ENCODE results near the gene ARSG. TPM values are rescaled to one million over a fixed set of nuclear protein-coding genes. Genes with fewer than 3 reads are reported as not detected.

ARSG gene
- total RNA-seq, 1 donor = 7.6 TPM

DNA sequence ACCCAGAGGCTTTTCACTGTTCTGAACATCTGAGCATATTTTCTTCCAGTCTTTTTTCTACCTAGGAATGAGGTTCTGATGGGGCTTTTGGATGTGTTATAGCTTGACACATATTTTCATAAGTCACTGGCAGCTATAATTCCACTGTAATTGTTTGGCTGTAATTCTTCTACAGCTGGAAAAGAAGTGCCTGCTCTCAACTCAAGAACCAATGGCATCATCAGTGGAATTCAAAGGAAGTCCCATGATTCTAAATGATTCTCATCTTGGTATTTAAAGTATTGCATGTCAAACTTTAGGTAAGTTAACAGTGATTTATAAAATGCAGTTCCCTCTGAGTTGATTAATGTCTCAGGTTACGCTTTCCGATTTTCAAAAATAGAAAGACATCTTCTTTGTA lies 149.2 kb downstream of the ARSG start:
- Histone ChIP-seq H3K79me2 (ENCODE audit: insufficient read depth, low read length) (peaks cover under 1% of the 10 kb centered on the region), H3K36me3 (ENCODE audit: insufficient read depth, low read length) (peaks cover 73% of the 10 kb centered on the region), H3K27ac (ENCODE audit: low read depth, low read length) (no peak overlapping the region), H3K4me2 (ENCODE audit: insufficient read depth, low read length) (no peak overlapping the region), H2AFZ (ENCODE audit: low read length) (no peak overlapping the region), H3K4me3 (ENCODE audit: insufficient read depth, low read length) (no peak overlapping the region), H3K4me1 (ENCODE audit: insufficient read depth, low read length) (peaks cover 16% of the 10 kb centered on the region), H4K20me1 (ENCODE audit: insufficient read depth, low read length) (no peaks in the 10 kb centered on the region), H3K9me3 (ENCODE audit: low read depth, low read length) (no peaks in the 10 kb centered on the region), H3K27me3 (ENCODE audit: insufficient read depth, low read length) (no peaks in the 10 kb centered on the region)
- no peak for DNase-seq (ENCODE audit: insufficient read length, low spot score, missing footprints)
- TF ChIP-seq, protein P1, sequence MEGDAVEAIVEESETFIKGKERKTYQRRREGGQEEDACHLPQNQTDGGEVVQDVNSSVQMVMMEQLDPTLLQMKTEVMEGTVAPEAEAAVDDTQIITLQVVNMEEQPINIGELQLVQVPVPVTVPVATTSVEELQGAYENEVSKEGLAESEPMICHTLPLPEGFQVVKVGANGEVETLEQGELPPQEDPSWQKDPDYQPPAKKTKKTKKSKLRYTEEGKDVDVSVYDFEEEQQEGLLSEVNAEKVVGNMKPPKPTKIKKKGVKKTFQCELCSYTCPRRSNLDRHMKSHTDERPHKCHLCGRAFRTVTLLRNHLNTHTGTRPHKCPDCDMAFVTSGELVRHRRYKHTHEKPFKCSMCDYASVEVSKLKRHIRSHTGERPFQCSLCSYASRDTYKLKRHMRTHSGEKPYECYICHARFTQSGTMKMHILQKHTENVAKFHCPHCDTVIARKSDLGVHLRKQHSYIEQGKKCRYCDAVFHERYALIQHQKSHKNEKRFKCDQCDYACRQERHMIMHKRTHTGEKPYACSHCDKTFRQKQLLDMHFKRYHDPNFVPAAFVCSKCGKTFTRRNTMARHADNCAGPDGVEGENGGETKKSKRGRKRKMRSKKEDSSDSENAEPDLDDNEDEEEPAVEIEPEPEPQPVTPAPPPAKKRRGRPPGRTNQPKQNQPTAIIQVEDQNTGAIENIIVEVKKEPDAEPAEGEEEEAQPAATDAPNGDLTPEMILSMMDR (IDR thresholded peaks at IDR 0.05; ENCODE audit: extremely low read depth, low read depth, low read length) = no peak

DNA sequence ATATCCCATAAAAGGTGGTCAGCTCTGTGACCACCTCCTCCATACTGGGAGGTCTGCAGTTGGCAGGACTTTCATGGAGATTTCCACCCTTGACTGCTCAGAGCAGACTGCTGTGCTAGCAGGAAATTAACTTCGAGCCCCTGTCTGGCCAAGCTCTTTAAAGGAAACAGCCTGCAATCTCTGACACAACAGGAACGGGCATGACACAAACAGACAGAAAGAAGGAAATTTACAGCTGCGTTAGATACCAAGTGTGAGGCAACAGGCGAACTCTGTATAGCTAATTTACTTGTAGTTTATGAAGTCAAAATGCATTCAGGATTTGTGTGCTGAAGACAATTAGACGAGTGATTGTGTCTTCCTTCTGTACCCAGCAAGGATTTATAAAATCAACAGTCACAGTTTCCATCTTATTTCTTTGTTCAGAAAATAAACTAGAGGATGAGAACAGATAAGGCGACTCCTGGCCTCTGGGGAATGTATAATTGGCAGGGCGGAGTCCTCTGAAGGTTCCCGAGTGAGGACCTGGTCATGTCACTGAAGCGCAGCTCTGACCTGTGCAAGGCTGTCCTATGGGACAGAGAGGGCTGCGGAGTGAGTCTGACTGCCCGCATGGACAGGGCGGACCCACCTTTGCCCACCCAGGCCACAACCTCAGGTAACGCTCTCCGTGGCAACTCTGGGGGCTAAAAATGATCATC lies 149.9 kb downstream of the ARSG start:
- no peak overlapping the region for H3K4me3 ChIP-seq (ENCODE audit: insufficient read depth, low read length)

DNA sequence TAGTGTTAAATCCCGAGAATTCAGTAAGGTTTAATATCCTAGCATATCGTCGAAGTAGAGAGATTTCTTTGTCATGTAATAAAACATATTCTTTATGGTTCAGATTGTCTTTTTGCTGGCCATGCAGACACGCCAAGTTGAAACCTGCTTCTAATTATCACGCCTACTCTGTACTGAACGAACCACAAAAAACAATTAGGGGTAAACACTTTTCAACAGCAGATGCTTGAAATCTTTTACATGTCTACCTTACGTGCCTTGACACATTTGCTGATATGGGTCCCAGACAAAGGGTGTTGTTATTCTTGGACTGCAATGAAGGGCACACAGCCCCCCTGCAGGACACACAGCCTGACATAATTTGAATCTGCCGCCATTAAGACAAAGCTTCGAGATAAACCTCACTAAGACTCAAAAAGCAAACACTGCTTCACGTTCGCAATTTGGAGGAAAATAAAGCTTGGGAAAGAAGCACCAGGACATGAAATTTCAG lies 152.7 kb downstream of the ARSG start:
- H3K4me1 ChIP-seq (ENCODE audit: insufficient read depth, low read length) = no peaks in the 10 kb centered on the region
- no peaks in the 10 kb centered on the region for H4K20me1 ChIP-seq (ENCODE audit: insufficient read depth, low read length)
- H3K4me2 ChIP-seq (ENCODE audit: insufficient read depth, low read length) = no peak overlapping the region
- H3K79me2 ChIP-seq (ENCODE audit: insufficient read depth, low read length) = peaks cover 5% of the 10 kb centered on the region
- no peak overlapping the region for H2AFZ ChIP-seq (ENCODE audit: low read length)
- H3K36me3 ChIP-seq (ENCODE audit: insufficient read depth, low read length) = peaks cover 89% of the 10 kb centered on the region
- H3K4me3 ChIP-seq (ENCODE audit: insufficient read depth, low read length) = no peak overlapping the region
- TF ChIP-seq, protein P1 (IDR thresholded peaks at IDR 0.05; ENCODE audit: extremely low read depth, low read depth, low read length) = no peak
- H3K27me3 ChIP-seq (ENCODE audit: insufficient read depth, low read length) = no peaks in the 10 kb centered on the region
- DNase-seq (ENCODE audit: insufficient read length, low spot score, missing footprints) = no peak
- H3K9me3 ChIP-seq (ENCODE audit: low read depth, low read length) = no peaks in the 10 kb centered on the region
- no peak overlapping the region for H3K27ac ChIP-seq (ENCODE audit: low read depth, low read length)

More for the DNA sequence above, 149.9 kb downstream of the ARSG start:
- no peak for DNase-seq (ENCODE audit: insufficient read length, low spot score, missing footprints)
- H4K20me1 ChIP-seq (ENCODE audit: insufficient read depth, low read length) = no peaks in the 10 kb centered on the region
- no peak overlapping the region for H3K27ac ChIP-seq (ENCODE audit: low read depth, low read length)
- TF ChIP-seq, protein P1 (IDR thresholded peaks at IDR 0.05; ENCODE audit: extremely low read depth, low read depth, low read length) = no peak
- peaks cover 75% of the 10 kb centered on the region for H3K36me3 ChIP-seq (ENCODE audit: insufficient read depth, low read length)
- no peaks in the 10 kb centered on the region for H3K9me3 ChIP-seq (ENCODE audit: low read depth, low read length)
- H2AFZ ChIP-seq (ENCODE audit: low read length) = no peak overlapping the region
- no peaks in the 10 kb centered on the region for H3K27me3 ChIP-seq (ENCODE audit: insufficient read depth, low read length)
- H3K4me1 ChIP-seq (ENCODE audit: insufficient read depth, low read length) = peaks cover 12% of the 10 kb centered on the region
- peaks cover 2% of the 10 kb centered on the region for H3K79me2 ChIP-seq (ENCODE audit: insufficient read depth, low read length)
- no peak overlapping the region for H3K4me2 ChIP-seq (ENCODE audit: insufficient read depth, low read length)

GRCh38 chr17:68445671-68446070 lies 154.4 kb downstream of the ARSG start:
- H4K20me1 ChIP-seq (ENCODE audit: insufficient read depth, low read length) = peaks cover 7% of the 10 kb centered on the region
- peaks cover 16% of the 10 kb centered on the region for H3K79me2 ChIP-seq (ENCODE audit: insufficient read depth, low read length)
- H3K4me2 ChIP-seq (ENCODE audit: insufficient read depth, low read length) = no peak overlapping the region
- H3K27me3 ChIP-seq (ENCODE audit: insufficient read depth, low read length) = no peaks in the 10 kb centered on the region
- H3K4me3 ChIP-seq (ENCODE audit: insufficient read depth, low read length) = no peak overlapping the region
- TF ChIP-seq, protein P1 (IDR thresholded peaks at IDR 0.05; ENCODE audit: extremely low read depth, low read depth, low read length) = no peak
- DNase-seq (ENCODE audit: insufficient read length, low spot score, missing footprints) = no peak
- no peak overlapping the region for H3K27ac ChIP-seq (ENCODE audit: low read depth, low read length)
- no peaks in the 10 kb centered on the region for H3K9me3 ChIP-seq (ENCODE audit: low read depth, low read length)
- H3K36me3 ChIP-seq (ENCODE audit: insufficient read depth, low read length) = peaks cover 91% of the 10 kb centered on the region
- H2AFZ ChIP-seq (ENCODE audit: low read length) = no peak overlapping the region
- no peaks in the 10 kb centered on the region for H3K4me1 ChIP-seq (ENCODE audit: insufficient read depth, low read length)
